H1 (cell line): ENCODE data around the gene AWAT2. TPM values are rescaled to one million over a fixed set of nuclear protein-coding genes. Genes with fewer than 3 reads are reported as not detected.

Experiments
- CTCF ChIA-PET: fragments of 300-600 bp; sonication (Branson Sonifier 250); formaldehyde crosslinking; loops from one replicate; lab custom pipeline; 2021; ENCODE audit not compliant: partially characterized antibody; lab: Charles Lee
- POLR2A ChIA-PET: fragments of 300-600 bp; sonication (Branson Sonifier 250); formaldehyde crosslinking; loops from one replicate; lab custom pipeline; 2021; ENCODE audit warnings: inconsistent platforms; ENCODE audit not compliant: partially characterized antibody; lab: Charles Lee
- DNase-seq, 2 experiments: peaks; one replicate each; pipeline versions ENCODE4 v3.0.0 to v3.0.0-alpha.2; 2010 to 2022; ENCODE audit warnings: low spot score in 2 of 2, low read depth in 1 of 2, mixed read lengths in 1 of 2
- FAIRE-seq: peaks from 2 replicates; lab custom pipeline; 2011; peaks lifted over from hg19 to GRCh38; lab: Jason Lieb, UNC
- H2AFZ ChIP-seq: 2 replicates; pipeline ENCODE4 v1.8.1; 2012; ENCODE audit warnings: low read length, inconsistent platforms
- H2AK5ac ChIP-seq: 2 replicates; pipeline ENCODE4 v1.6.1; 2013; ENCODE audit warnings: low read depth, low read length
- H2BK120ac ChIP-seq: replicated peaks from 2 replicates; pipeline ENCODE3; 2013; ENCODE audit warnings: low read depth, low read length, inconsistent platforms
- H2BK12ac ChIP-seq: 2 replicates; pipeline ENCODE4 v1.6.1; 2013; ENCODE audit warnings: low read depth, low read length
- H2BK15ac ChIP-seq: 2 replicates; pipeline ENCODE4 v1.6.1; 2013; ENCODE audit warnings: low read length
- H2BK20ac ChIP-seq: 2 replicates; pipeline ENCODE4 v1.6.1; 2013; ENCODE audit warnings: low read length
- H2BK5ac ChIP-seq: 2 replicates; pipeline ENCODE4 v1.6.1; 2013; ENCODE audit warnings: low read depth, low read length
- H3K14ac ChIP-seq: 2 replicates; pipeline ENCODE4 v1.6.1; 2013; ENCODE audit warnings: inconsistent platforms; ENCODE audit not compliant: insufficient read length
- H3K18ac ChIP-seq: 2 replicates; pipeline ENCODE4 v1.6.1; 2013; ENCODE audit warnings: low read length; ENCODE audit errors: extremely low read depth
- H3K23ac ChIP-seq: 2 replicates; pipeline ENCODE4 v1.6.1; 2013; ENCODE audit warnings: inconsistent platforms; ENCODE audit not compliant: insufficient read length
- H3K23me2 ChIP-seq: 2 replicates; pipeline ENCODE4 v1.6.1; 2013; ENCODE audit warnings: low read depth, low read length
- H3K27ac ChIP-seq: 2 replicates; pipeline ENCODE4 v1.6.1; 2011; ENCODE audit warnings: low read depth, low read length, inconsistent platforms
- H3K27me3 ChIP-seq, 4 experiments: replicated peaks in 1 of 4; 1 replicate in 1 of 4; 2 replicates in 3 of 4; pipeline versions ENCODE4 v1.6.1 to v1.8.1; 2011 to 2013; ENCODE audit warnings: low read length in 3 of 4, mild to moderate bottlenecking in 3 of 4, inconsistent platforms in 2 of 4, mixed read lengths in 2 of 4, moderate library complexity in 1 of 4; ENCODE audit not compliant: control insufficient read depth in 3 of 4, insufficient read depth in 3 of 4; ENCODE audit errors: extremely low read depth in 1 of 4
- H3K36me3 ChIP-seq, 4 experiments: 2 replicates each; pipeline versions ENCODE4 v1.6.1 to v1.8.1; 2011 to 2013; ENCODE audit warnings: mild to moderate bottlenecking in 4 of 4, low read length in 3 of 4, moderate library complexity in 2 of 4, control low read depth in 1 of 4, inconsistent platforms in 1 of 4; ENCODE audit not compliant: insufficient read depth in 4 of 4, control insufficient read depth in 2 of 4
- H3K4ac ChIP-seq: replicated peaks from 2 replicates; pipeline ENCODE3; 2013; ENCODE audit warnings: low read length, low read depth, mixed read lengths, inconsistent platforms; ENCODE audit not compliant: insufficient read length
- H3K4me1 ChIP-seq, 4 experiments: replicated peaks in 1 of 4; 1 replicate in 1 of 4; 2 replicates in 3 of 4; pipeline versions ENCODE4 v1.6.1 to v1.8.1; 2011 to 2013; ENCODE audit warnings: low read length in 3 of 4, inconsistent platforms in 2 of 4, mixed read lengths in 1 of 4; ENCODE audit not compliant: insufficient read depth in 4 of 4, control insufficient read depth in 3 of 4
- H3K4me2 ChIP-seq, 2 experiments: 2 replicates each; pipeline versions ENCODE4 v1.6.1 to v1.8.1; 2011 to 2013; ENCODE audit warnings: low read depth in 2 of 2, low read length in 2 of 2, control low read depth in 1 of 2, inconsistent platforms in 1 of 2, mild to moderate bottlenecking in 1 of 2; ENCODE audit not compliant: insufficient read depth in 1 of 2
- H3K4me3 ChIP-seq, 4 experiments: fragments of 200-600, 300-600 bp in 1 of 4; sonication (generic), shearing (Covaris generic), sonication (Bioruptor Twin) in 1 of 4; 2 replicates each; pipeline versions ENCODE4 v1.5.1 to v1.8.1; 2011 to 2016; ENCODE audit warnings: low read length in 4 of 4, low read depth in 3 of 4, control low read depth in 2 of 4, inconsistent platforms in 2 of 4, mild to moderate bottlenecking in 2 of 4, mixed read lengths in 1 of 4, moderate library complexity in 1 of 4; ENCODE audit not compliant: insufficient read depth in 2 of 4; ENCODE audit errors: extremely low read depth in 1 of 4
- H3K56ac ChIP-seq: replicated peaks from 2 replicates; pipeline ENCODE3; 2013; ENCODE audit warnings: low read depth, mild to moderate bottlenecking, mixed read lengths, low read length, inconsistent platforms; ENCODE audit not compliant: insufficient read length
- H3K79me1 ChIP-seq: 2 replicates; pipeline ENCODE4 v1.6.1; 2013; ENCODE audit warnings: low read depth, low read length, control low read depth
- H3K79me2 ChIP-seq, 2 experiments: 2 replicates each; pipeline versions ENCODE4 v1.6.1 to v1.8.1; 2012 to 2013; ENCODE audit warnings: low read length in 2 of 2, mild to moderate bottlenecking in 2 of 2, inconsistent platforms in 1 of 2; ENCODE audit not compliant: insufficient read depth in 2 of 2, control insufficient read depth in 1 of 2
- H3K9ac ChIP-seq, 4 experiments: replicated peaks in 1 of 4; 1 replicate in 1 of 4; 2 replicates in 3 of 4; pipeline versions ENCODE4 v1.6.1 to v1.8.1; 2011 to 2013; ENCODE audit warnings: low read depth in 3 of 4, low read length in 3 of 4, control low read depth in 2 of 4, mild to moderate bottlenecking in 2 of 4, moderate library complexity in 2 of 4, inconsistent platforms in 1 of 4; ENCODE audit errors: extremely low read depth in 1 of 4
- H3K9me3 ChIP-seq, 2 experiments: 2 replicates each; pipeline versions ENCODE4 v1.6.1 to v1.8.1; 2012 to 2013; ENCODE audit warnings: mild to moderate bottlenecking in 2 of 2, moderate library complexity in 2 of 2, control low read depth in 1 of 2, inconsistent platforms in 1 of 2, low read depth in 1 of 2, low read length in 1 of 2, mixed read lengths in 1 of 2; ENCODE audit not compliant: insufficient read depth in 2 of 2
- H4K20me1 ChIP-seq, 2 experiments: replicated peaks in 1 of 2; 2 replicates each; pipeline versions ENCODE3 to v1.8.1; 2011 to 2013; ENCODE audit warnings: inconsistent platforms in 2 of 2, low read length in 2 of 2, mild to moderate bottlenecking in 1 of 2; ENCODE audit not compliant: insufficient read depth in 2 of 2, control insufficient read depth in 1 of 2
- H4K5ac ChIP-seq: 2 replicates; pipeline ENCODE4 v1.6.1; 2013; ENCODE audit warnings: low read length, low read depth, mixed read lengths, inconsistent platforms; ENCODE audit not compliant: insufficient read length
- H4K8ac ChIP-seq: 2 replicates; pipeline ENCODE4 v1.8.0; 2013; ENCODE audit warnings: mild to moderate bottlenecking, moderate library complexity, low read length, inconsistent platforms; ENCODE audit not compliant: insufficient read depth; ENCODE audit errors: extremely low read depth
- H4K91ac ChIP-seq: replicated peaks from 2 replicates; pipeline ENCODE3; 2013; ENCODE audit warnings: low read length, mixed read lengths, inconsistent platforms; ENCODE audit not compliant: insufficient read length
- HDAC2 ChIP-seq, 2 experiments: fragments of 300-600 bp in 1 of 2; sonication (generic) in 1 of 2; IDR thresholded peaks; 2 replicates each; pipeline ENCODE4 v1.6.1; 2011 to 2012; ENCODE audit warnings: low read depth in 2 of 2, low read length in 2 of 2, mild to moderate bottlenecking in 2 of 2, moderate library complexity in 2 of 2, borderline replicate concordance in 1 of 2, inconsistent platforms in 1 of 2
- RAD21 ChIP-seq, 2 experiments: IDR thresholded peaks in 1 of 2; conservative IDR thresholded peaks in 1 of 2; 2 replicates each; pipeline ENCODE4 v1.6.1; 2011; ENCODE audit warnings: low read depth in 2 of 2, low read length in 2 of 2, improper control_type of control experiment in 1 of 2, inconsistent platforms in 1 of 2, mild to moderate bottlenecking in 1 of 2, moderate library complexity in 1 of 2
- WGBS, 2 experiments: shearing (Covaris generic) in 1 of 2; methylation state at CpG; one replicate each; pipeline versions ENCODE4 v1.1.6 to v1.1.7; 2013 to 2015; ENCODE audit warnings: low lambda C conversion rate in 2 of 2, mixed read lengths in 2 of 2, inconsistent platforms in 1 of 2, low coverage in 1 of 2, missing lambda C conversion rate in 1 of 2; ENCODE audit not compliant: insufficient replicate concordance in 2 of 2, insufficient coverage in 1 of 2, insufficient read length in 1 of 2; ENCODE audit errors: extremely low coverage in 1 of 2, missing lambda C conversion rate in 1 of 2; 5-methylcytosine and 5-hydroxymethylcytosine counted together
- polyA plus RNA-seq, 7 experiments: library from polyadenylated mRNA; depleted of rRNA in 3 of 7; stranded (reverse) in 5 of 7; unstranded in 2 of 7; fragments of >200 nt in 5 of 7; fragments of 200-250 nt in 2 of 7; gene quantifications; 1 replicate in 5 of 7; 2 replicates in 1 of 7; 4 replicates in 1 of 7; pipeline versions ENCODE4 v1.2.1 to v1.2.3, GENCODE V29; 2011 to 2013; ENCODE audit warnings: missing spikeins in 2 of 7, mixed read lengths in 2 of 7
- total RNA-seq: library from RNA; stranded (reverse); fragmentation: NEBNext Ultra II Directional; extraction: Animal tissue kit (Norgen Biotek cat#: 25700); gene quantifications from 2 replicates; pipeline ENCODE4 v1.2.1, GENCODE V29; 2021

Gene AWAT2
- total and polyA plus RNA-seq, 2 of the 8 experiments (the other 6 are each of a cell fraction or from before 2014, with no cell fraction given), result not detected

GRCh38 chrX:70032792-70033191 lies 16.9 kb downstream of the AWAT2 start:
- Histone ChIP-seq H3K14ac (no peak overlapping the region), H3K27me3 (no peaks in the 10 kb centered on the region), H3K79me2 (no peaks in the 10 kb centered on the region), H2AK5ac (no peak overlapping the region), H3K4me1 (peaks cover 0 to 2% (median 0%) of the 10 kb centered on the region in 4 experiments; a peak in 1 of 7 replicates), H4K91ac (no peak overlapping the region), H3K4ac (no peak overlapping the region), H2BK120ac (no peak overlapping the region), H3K9ac (no peak overlapping the region), H2BK20ac (no peak overlapping the region), H4K5ac (no peak overlapping the region), H2AFZ (no peak overlapping the region), H2BK15ac (no peak overlapping the region), H3K18ac (no peak overlapping the region), H3K36me3 (no peaks in the 10 kb centered on the region), H3K23ac (no peak overlapping the region), H3K4me2 (no peak overlapping the region), H3K23me2 (no peaks in the 10 kb centered on the region), H3K9me3 (no peaks in the 10 kb centered on the region)
- POLR2A ChIA-PET, result interaction anchor here (0.6 kb wide), 1 partner anchor 65 kb away, joined by 3 read pairs; no protein-coding TSS in a partner anchor
- CTCF ChIA-PET, result interaction anchor here (1.0 to 3.4 kb wide), 16 partner anchors 8 to 608 kb away, joined by 3 to 58 read pairs (median 4); no protein-coding TSS in a partner anchor
- WGBS, 2 experiments, result 100% methylated on average over 1 of the region's 2 CpGs; no CpG with 5 or more reads in 1 of the 2 experiments
- TF ChIP-seq HDAC2 (IDR thresholded peaks at IDR 0.05; ENCODE audit: borderline replicate concordance in 1 of 2, low read depth in 2 of 2, low read length in 2 of 2), result no peak
- TF ChIP-seq RAD21 (IDR thresholded peaks at IDR 0.05 in 1 of 2, conservative IDR thresholded peaks at IDR 0.05 in 1 of 2; ENCODE audit: low read depth in 2 of 2, low read length in 2 of 2), result peak in 1 of 2 experiments; percentile 6; a peak in 1 of 4 replicates
- TF ChIP-seq, all 59 proteins: peak for 1
- no peak overlapping the region for H2BK12ac ChIP-seq
- H4K8ac ChIP-seq, result no peak overlapping the region
- no peak overlapping the region for H2BK5ac ChIP-seq
- no peak overlapping the region for H3K27ac ChIP-seq
- no peak for DNase-seq
- no peaks in the 10 kb centered on the region for H4K20me1 ChIP-seq
- no peaks in the 10 kb centered on the region for H3K79me1 ChIP-seq
- H3K56ac ChIP-seq, result no peak overlapping the region
- FAIRE-seq, result no peak
- no peak overlapping the region for H3K4me3 ChIP-seq
